Left colon (tissue), 2 donors: Measurements from ENCODE around the gene ROBO2. TPM values are rescaled to one million over a fixed set of nuclear protein-coding genes. Genes with fewer than 3 reads are reported as not detected.
A peak's percentile ranks its signal among the peaks of the same experiment; 100 is the strongest.

Source experiments
- ATAC-seq: fragments of 200-7000 bp; cut with Tn5 transposase; one replicate; pipeline ENCODE4 v1.9.1; 2020; ENCODE audit warnings: mild to moderate bottlenecking, moderate library complexity
- DNase-seq, 2 donors: peaks; one replicate each; pipeline ENCODE4 v3.0.0-alpha.2; 2020
- intact Hi-C, 2 donors: fragments of 100-400 bp; cut with DNase I in 1 of 2; cut with micrococcal nuclease in 1 of 2; formaldehyde crosslinking; loops; one replicate each; pipeline versions ENCODE4 v1.11.2 to v1.14.0; 2022; cut with DNase I, micrococcal nuclease
- total RNA-seq, 2 donors: library from RNA; stranded (reverse); fragmentation: NEBNext Ultra II Directional; extraction: Animal tissue kit (Norgen Biotek cat#: 25700); gene quantifications; one replicate each; pipeline ENCODE4 v1.2.1, GENCODE V29; 2021
- donor health status: DM: no; HTN: no; CAD: no.
- donor health status: DM: yes; HTN: yes; CAD: no.

The ROBO2 gene
- total RNA-seq, 2 donors from 2014 or later, result 0.28 to 1.4 TPM

- no peak for ATAC-seq
- intact Hi-C loops, result no loop called here
- no peak for DNase-seq
Measured at GRCh38 chr3:77566055-77566454, 526.2 kb downstream of the ROBO2 start.

- ATAC-seq (no peak), DNase-seq (no peak)
- intact Hi-C loops, result no loop called here
Measured at GRCh38 chr3:77571971-77572715, 532.2 kb downstream of the ROBO2 start.

GRCh38 chr3:77577264-77577663 lies 537.4 kb downstream of the ROBO2 start:
- no peak for ATAC-seq
- intact Hi-C loops, result no loop called here
- DNase-seq, result no peak

- ATAC-seq (no peak), DNase-seq (no peak)
- intact Hi-C loops, result no loop called here
Measured at GRCh38 chr3:77586216-77586615, 546.3 kb downstream of the ROBO2 start.

- intact Hi-C loops, result no loop called here
- DNase-seq (no peak), ATAC-seq (no peak)
Measured at GRCh38 chr3:77588863-77589262, 549.0 kb downstream of the ROBO2 start.

- DNase-seq, result no peak
Measured at GRCh38 chr3:77590191-77590590, 550.3 kb downstream of the ROBO2 start.

GRCh38 chr3:77595371-77595870 lies 555.5 kb downstream of the ROBO2 start:
- no peak for DNase-seq
- intact Hi-C loops, result no loop called here
- no peak for ATAC-seq

More at GRCh38 chr3:77590191-77590590, 550.3 kb downstream of the ROBO2 start:
- no peak for ATAC-seq
- intact Hi-C loops, result no loop called here

- no peak for ATAC-seq
- intact Hi-C loops, result no loop called here
- DNase-seq, result no peak
Measured at GRCh38 chr3:77599948-77600347, 560.0 kb downstream of the ROBO2 start.

GRCh38 chr3:77601823-77602415 lies 562.0 kb downstream of the ROBO2 start:
- DNase-seq, result no peak
- ATAC-seq, result no peak
- intact Hi-C loops, result no loop called here

- no peak for DNase-seq
- ATAC-seq, result no peak
- intact Hi-C loops, result no loop called here
Measured at GRCh38 chr3:77602722-77603121, 562.8 kb downstream of the ROBO2 start.

- DNase-seq (no peak), ATAC-seq (peak; percentile 20)
- intact Hi-C loops, result no loop called here
Measured at GRCh38 chr3:77605308-77605707, 565.4 kb downstream of the ROBO2 start.

GRCh38 chr3:77605865-77606264 lies 566.0 kb downstream of the ROBO2 start:
- intact Hi-C loops, result no loop called here

GRCh38 chr3:77606372-77606771 lies 566.5 kb downstream of the ROBO2 start:
- ATAC-seq (peak; percentile 88), DNase-seq (no peak)
- intact Hi-C loops, result no loop called here

More at GRCh38 chr3:77605865-77606264, 566.0 kb downstream of the ROBO2 start:
- ATAC-seq (peak; percentile 76), DNase-seq (no peak)

- DNase-seq (no peak), ATAC-seq (no peak)
- intact Hi-C loops, result no loop called here
Measured at GRCh38 chr3:77618686-77619085, 578.8 kb downstream of the ROBO2 start.

GRCh38 chr3:77620009-77620408 lies 580.1 kb downstream of the ROBO2 start:
- intact Hi-C loops, result no loop called here
- DNase-seq (no peak), ATAC-seq (no peak)

GRCh38 chr3:77623500-77623899 lies 583.6 kb downstream of the ROBO2 start:
- no peak for ATAC-seq
- no peak for DNase-seq
- intact Hi-C loops, result no loop called here

GRCh38 chr3:77626157-77626556 lies 586.3 kb downstream of the ROBO2 start:
- intact Hi-C loops, result no loop called here

GRCh38 chr3:77648214-77648613 lies 608.3 kb downstream of the ROBO2 start:
- intact Hi-C loops, result no loop called here
- DNase-seq (no peak), ATAC-seq (no peak)

More at GRCh38 chr3:77626157-77626556, 586.3 kb downstream of the ROBO2 start:
- ATAC-seq, result no peak
- DNase-seq, result no peak

- no peak for ATAC-seq
- intact Hi-C loops, result no loop called here
- no peak for DNase-seq
Measured at GRCh38 chr3:77648664-77649063, 608.8 kb downstream of the ROBO2 start.

- ATAC-seq (no peak), DNase-seq (no peak)
- intact Hi-C loops, result no loop called here
Measured at GRCh38 chr3:77652624-77653023, 612.7 kb downstream of the ROBO2 start.
